HG03378 (cell line): ENCODE results near the gene MTFR1L.

Experiments used
- ATAC-seq: cut with Tn5 transposase; IDR thresholded peaks from one replicate; pipeline ENCODE4 v1.9.1; 2021; ENCODE audit warnings: mild to moderate bottlenecking, moderate library complexity; ENCODE audit not compliant: unreplicated experiment

The MTFR1L gene

GRCh38 chr1:25858906-25859789 is 39.4 kb downstream of the MTFR1L start, which contains the start of gene AUNIP:
Gene AUNIP (minus strand): TSS chr1:25859457. CDS start chr1:25859357, 100 bp downstream.
- ATAC-seq = peak; percentile 53

DNA sequence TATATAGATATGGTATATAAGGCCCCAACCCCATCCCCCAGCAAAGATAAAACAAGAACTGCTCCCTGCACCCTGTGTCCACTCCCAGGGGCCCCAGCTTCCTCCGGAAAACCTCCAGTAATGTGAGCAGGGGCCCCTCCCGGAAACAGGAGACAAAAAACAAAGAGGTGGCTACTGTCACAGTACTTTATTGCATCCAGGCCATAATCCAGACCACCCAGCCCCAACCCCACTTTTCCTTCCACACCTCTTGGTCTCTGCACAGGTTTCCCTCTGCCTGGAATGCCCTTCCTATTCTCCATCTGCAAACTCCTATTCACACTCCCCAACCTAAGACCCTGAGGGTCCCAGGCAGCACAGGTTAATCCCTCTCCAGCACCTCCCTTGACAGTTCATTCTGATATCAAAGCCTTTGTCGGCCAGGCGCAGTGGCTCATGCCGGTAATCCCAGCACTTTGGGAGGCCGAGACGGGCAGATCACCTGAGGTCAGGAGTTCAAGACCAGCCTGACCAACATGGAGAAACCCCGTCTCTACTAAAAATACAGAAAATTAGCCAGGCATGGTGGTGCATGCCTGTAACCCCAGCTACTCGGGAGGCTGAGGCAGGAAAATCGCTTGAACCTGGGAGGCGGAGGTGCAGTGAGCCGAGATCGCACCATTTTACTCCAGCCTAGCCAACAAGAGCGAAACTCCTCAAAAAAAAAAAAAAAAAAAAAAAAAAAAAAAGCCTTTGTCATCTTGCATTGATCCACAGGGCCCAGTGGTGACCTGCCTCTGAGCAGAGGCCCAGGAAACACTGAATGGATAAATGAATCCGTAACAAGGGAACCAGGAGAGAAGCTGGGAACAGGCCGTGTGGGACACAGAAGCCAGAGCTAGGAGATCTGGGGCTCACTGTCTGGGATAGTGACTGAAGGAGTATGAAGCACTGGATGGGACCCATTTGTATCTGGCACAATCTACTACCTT is 41.8 kb downstream of the MTFR1L start:
- no peak for ATAC-seq

DNA sequence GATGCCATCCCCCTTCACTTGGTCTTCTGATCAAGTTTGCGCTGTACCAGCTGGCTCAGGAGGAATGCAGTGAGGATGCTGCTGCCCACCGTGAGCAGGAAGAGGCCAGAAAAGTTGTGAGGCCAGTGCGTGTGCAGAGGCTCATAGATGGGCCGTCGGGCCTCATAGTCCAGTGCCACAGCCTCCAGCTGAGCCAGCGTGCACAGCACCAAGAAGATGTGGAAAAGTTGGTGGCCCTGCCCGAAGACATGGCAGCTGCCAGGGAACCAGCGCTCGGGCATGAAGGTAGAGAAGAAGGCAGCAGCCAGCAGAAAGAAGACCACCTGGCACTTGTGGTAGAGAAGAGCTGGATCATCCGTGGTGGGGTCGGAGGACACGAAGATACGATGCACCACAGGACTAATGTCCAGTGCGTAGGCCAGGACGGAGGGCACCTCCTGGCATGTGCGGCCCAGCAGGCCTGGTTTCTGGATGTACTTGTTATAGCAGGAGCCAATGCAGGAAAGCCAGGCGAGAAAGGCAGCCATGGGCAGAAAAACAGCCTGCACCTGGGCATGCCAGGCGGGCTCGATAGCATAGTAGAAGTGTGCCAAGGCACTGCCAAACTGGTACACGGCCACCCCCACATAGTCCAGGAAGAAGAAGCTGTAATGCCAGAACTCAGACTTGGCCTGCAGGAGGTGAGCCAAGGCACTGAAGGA is 43.2 kb downstream of the MTFR1L start:
- no peak for ATAC-seq

- no peak for ATAC-seq
Observed at GRCh38 chr1:25863486-25864262, 43.9 kb downstream of the MTFR1L start.

- ATAC-seq = no peak
Observed at GRCh38 chr1:25864434-25864833, 44.7 kb downstream of the MTFR1L start.

DNA sequence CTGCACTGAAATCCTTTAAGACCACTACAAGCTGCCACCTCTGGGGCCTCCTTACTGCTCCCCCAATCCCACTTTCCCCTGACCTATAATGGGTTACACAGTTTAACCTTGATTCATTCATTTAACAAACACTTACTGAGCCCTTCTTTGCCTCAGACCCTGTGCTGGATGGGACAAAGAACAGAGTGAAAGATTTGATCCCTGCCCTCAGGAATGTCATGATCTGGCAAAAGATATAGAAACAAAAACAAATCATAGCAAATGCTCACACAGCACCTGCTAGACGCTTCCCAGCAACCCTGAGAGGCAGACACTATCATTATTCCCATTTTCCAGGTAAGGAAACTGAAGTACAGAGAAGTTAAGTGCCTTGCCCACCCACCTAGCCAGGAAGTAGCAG is 46.5 kb downstream of the MTFR1L start:
- ATAC-seq = no peak

DNA sequence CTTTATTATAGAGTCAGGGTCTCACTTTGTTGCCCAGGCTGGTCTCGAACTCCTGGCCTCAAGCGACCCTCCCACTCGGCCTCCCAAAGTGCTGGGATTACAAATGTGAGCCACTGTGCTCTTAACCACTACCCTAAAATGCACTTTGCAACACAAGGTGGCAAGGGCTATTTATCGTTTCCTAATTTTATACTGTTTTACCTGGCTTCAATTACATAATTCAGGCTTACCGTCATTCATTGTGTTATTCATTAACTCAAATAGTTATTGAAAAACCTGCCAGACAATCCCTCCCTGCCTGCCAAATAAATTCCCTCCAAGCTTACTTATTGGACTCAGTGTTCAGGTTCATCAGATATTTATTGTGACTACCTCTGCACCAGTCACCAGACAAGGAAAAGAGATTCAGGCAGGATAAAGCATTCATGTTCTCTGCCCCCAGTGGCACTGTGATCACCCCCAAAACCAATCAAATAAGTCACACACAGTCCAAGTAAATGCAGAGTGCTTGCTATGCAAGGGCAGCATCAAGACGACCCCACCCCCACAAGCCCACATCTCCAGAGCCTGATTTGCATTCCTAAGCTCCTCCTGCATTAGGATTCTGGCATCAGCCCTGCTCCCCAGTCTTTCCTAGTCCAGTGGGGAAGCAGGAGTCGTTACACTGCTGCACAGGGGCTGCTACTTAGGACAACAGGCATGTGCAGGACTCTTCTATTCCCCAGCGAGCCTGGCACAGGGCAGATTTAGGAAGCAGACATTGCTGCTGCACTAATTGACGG is 47.6 kb downstream of the MTFR1L start:
- no peak for ATAC-seq

- ATAC-seq = no peak
Observed at GRCh38 chr1:25869909-25870606, 50.3 kb downstream of the MTFR1L start.

- no peak for ATAC-seq
Observed at GRCh38 chr1:25870614-25871013, 50.9 kb downstream of the MTFR1L start.

- ATAC-seq = no peak
Observed at GRCh38 chr1:25871086-25871703, 51.4 kb downstream of the MTFR1L start.

DNA sequence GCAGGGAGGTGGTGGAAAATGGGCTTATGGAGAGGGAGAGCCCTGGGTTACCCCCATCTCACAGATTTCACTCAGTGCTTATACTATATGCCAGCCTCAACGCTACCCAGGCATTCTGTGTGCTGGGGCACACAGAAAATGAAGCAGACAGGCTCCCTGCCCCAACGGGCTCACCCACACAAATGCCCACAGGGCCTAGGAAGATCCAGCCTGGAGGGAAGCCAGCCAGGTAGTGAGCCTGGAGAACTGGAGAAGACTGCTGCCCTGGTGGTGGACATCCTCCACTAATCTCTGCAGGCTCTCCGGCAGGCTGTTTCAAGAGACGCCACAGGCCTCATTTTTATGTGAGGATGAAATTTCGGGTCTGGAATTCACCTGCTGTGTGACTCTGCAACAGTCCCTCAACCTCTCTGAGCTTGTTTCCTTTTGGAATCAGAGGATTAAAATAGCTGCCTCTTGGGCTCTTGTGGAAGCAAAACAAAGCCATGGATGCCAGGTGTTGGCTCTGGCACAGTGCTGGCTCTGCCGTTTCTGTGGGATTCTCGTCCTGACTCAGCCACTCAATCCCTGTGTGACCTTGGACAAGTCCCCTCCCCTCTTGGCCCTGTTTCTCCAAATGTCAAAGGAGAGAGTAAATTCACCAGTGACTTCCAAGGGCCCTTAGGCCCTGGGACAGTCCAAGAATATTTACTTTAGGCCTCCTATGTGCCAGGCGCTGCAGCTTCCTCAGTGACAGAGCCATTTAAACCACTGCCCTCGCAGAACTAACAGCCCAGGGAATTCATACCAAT is 52.1 kb downstream of the MTFR1L start:
- no peak for ATAC-seq

DNA sequence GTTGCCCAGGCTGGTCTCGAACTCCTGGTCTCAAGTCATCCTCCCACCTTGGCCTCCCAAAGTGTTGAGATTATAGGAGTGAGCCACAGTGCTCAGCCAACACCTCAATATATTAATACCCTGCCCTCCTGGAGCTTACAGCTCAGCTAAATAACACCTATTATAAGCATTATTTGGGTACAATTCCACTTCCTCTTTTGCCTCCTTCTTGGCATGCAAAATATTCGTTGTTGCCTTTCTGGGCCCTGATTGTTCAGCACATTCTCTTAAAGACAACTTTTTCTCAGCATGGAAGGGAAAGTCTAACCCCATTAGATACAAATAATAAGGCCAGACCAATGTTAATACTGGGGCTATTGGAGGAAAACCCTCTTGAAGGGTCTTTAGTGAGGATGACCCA is 53.0 kb downstream of the MTFR1L start:
- no peak for ATAC-seq

DNA sequence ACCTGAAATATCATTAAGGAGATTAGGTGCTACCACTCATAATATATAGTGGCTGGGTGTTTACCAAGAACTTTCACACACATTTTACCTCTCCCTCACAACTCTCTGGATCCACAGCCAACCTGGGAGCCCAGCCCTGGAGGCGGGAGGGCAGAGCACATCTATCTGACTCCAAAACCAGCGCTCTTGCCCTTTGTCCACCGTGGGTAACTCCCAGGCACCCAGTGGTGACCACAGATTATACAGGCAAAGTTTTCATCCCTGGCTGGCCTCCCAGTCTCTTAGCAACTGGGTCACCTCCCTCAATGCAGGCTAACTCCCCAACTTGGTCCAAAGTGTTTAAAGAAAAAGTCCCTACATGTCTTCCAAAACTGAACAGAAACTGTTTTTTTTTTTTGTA is 53.4 kb downstream of the MTFR1L start:
- ATAC-seq = no peak

DNA sequence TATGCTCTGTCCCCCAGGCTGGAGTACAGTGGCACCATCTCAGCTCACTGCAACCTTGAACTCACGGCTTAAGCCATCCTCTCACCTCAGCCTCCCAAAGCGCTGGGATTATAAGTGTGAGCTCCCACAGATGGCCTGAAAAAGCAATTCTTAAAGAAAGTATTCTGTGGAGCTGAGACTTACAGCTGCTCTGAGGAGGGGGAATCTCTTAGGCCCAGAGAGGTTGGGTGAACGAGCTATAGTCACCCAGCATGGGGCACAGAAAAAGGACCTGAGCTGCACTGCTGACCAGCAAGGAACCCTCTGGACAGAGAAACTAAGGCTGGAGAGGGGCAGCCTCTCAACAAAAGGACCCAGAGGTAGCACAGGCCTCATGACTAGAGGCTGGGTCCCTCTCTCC is 54.5 kb downstream of the MTFR1L start:
- ATAC-seq = no peak

DNA sequence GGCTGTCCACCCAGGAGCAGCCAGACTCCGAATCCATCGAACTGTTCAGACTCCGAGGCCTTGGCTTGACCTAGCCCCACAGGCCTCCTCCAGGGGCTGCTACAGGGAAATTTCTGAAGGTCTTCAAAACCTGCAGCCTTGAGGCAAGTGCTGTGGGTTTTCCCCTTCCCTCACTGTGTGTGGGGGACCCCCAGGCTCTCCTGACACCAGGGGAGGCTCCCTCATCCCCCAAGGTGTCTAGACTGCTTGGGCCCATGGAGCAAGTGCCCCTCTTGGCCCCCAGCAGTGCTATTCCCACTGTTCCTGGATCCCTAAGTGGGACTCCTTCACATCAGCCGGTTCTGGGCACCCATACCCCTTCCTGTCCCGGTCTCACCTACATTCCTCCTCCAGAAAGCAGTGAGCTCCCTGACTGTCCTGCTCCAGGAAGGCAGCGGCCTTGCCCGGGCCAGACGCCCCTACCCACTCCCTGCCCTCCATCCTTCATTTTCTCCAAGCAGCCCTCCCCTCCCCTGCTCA is 54.9 kb downstream of the MTFR1L start:
- ATAC-seq = no peak

DNA sequence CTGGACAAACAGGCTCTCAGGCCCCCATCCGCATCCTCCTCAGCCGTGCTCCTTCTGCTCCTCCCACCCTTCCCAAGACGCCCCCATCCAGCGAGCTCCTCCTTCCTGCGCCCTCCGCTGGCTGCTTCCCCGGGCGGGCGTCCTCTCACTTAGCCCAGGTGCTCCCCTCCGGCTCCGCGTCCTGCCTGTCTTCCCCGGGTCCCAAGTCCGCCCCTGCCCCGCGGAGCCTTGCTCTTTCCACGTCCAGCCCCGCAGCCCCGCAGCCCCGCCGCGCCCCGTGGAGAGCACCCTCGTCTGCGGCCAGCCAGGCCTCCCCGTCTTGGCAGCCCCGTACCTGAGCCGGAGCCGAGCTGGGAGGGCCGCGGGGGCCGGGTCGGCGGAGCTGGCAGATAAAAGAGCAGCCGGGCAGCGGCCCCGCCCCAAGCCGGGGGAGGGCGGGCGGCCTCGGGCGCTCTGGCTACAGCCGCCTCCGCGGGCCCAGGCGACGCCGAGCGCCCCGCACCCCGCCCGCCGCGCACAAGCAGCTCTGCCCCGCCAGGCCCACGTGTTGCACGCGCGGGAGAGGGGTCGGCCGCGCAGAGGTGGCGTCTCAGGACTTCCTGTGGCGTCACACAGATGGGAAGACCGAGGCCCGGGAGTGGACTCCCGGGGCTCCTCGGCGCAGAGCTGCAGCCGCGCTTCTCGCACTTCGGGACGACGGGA is 55.6 kb downstream of the MTFR1L start, which contains the start of gene PAQR7:
PAQR7 (minus strand) TSS at position 555 of the 702 bp plus-strand sequence. CDS start 11,869 bp downstream, outside the sequence.
- ATAC-seq = no peak
